ENCODE measurements around the gene ZFP57.

DNA sequence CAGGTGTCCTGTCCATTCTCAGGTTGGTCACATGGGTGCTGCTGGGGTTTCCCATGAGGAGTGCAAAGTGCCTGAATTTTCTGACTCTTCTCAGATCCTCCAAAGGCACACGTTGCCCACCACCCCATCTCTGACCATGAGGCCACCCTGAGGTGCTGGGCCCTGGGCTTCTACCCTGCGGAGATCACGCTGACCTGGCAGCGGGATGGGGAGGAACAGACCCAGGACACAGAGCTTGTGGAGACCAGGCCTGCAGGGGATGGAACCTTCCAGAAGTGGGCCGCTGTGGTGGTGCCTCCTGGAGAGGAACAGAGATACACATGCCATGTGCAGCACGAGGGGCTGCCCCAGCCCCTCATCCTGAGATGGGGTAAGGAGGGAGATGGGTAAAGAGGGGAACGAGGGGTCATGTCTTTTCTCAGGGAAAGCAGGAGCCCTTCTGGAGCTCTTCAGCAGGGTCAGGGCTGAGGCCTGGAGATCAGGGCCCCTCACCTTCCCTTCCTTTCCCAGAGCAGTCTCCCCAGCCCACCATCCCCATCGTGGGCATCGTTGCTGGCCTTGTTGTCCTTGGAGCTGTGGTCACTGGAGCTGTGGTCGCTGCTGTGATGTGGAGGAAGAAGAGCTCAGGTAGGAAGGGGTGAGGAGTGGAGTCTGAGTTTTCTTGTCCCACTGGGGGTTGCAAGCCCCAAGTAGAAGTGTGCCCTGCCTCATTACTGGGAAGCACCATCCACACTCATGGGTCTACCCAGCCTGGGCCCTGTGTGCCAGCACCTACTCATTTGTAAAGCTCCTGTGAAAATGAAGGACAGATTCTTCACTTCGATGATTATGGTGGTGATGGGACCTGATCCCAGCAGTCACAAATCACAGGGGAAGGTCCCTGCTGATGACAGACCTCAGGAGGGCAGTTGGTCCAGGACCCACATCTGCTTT, 44.3 kb upstream of the ZFP57 start:
- TF ChIP-seq, protein P1, sequence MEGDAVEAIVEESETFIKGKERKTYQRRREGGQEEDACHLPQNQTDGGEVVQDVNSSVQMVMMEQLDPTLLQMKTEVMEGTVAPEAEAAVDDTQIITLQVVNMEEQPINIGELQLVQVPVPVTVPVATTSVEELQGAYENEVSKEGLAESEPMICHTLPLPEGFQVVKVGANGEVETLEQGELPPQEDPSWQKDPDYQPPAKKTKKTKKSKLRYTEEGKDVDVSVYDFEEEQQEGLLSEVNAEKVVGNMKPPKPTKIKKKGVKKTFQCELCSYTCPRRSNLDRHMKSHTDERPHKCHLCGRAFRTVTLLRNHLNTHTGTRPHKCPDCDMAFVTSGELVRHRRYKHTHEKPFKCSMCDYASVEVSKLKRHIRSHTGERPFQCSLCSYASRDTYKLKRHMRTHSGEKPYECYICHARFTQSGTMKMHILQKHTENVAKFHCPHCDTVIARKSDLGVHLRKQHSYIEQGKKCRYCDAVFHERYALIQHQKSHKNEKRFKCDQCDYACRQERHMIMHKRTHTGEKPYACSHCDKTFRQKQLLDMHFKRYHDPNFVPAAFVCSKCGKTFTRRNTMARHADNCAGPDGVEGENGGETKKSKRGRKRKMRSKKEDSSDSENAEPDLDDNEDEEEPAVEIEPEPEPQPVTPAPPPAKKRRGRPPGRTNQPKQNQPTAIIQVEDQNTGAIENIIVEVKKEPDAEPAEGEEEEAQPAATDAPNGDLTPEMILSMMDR (IDR thresholded peaks at IDR 0.05; ENCODE audit: poor library complexity, severe bottlenecking): no peak
- TF ChIP-seq TAF1 (IDR thresholded peaks at IDR 0.05; ENCODE audit: low read depth) (no peak), POLR2AphosphoS5 (IDR thresholded peaks at IDR 0.05) (no peak), EP300 (conservative IDR thresholded peaks at IDR 0.05; ENCODE audit: poor library complexity, severe bottlenecking) (no peak), EZH2 (IDR thresholded peaks at IDR 0.05; ENCODE audit: borderline replicate concordance, insufficient read depth, low read length, poor library complexity, severe bottlenecking) (no peak), MXI1 (conservative IDR thresholded peaks at IDR 0.05; ENCODE audit: poor library complexity, severe bottlenecking) (no peak), RAD21 (conservative IDR thresholded peaks at IDR 0.05) (no peak), SMC3 (conservative IDR thresholded peaks at IDR 0.05; ENCODE audit: poor library complexity) (no peak)

All from neural cell (in vitro differentiated cells).